SK-N-SH treated with all-trans-retinoic acid at 6 μM for 48 hours (cell line): ENCODE measurements around the gene SYT3.

Experiments used
- ATAC-seq: fragments of 200-7000 bp; cut with Tn5 transposase; 3 replicates; pipeline ENCODE4 v1.9.1; 2020; ENCODE audit warnings: mild to moderate bottlenecking, moderate library complexity
- BACH2 ChIP-seq: fragments of 250-450 bp; sonication (Bioruptor Pico); IDR thresholded peaks from 2 replicates; pipeline ENCODE4 v1.9.0; 2021; ENCODE audit warnings: mild to moderate bottlenecking, borderline replicate concordance
- CREB5 ChIP-seq: fragments of 250-450 bp; sonication (Bioruptor Pico); IDR thresholded peaks from 2 replicates; pipeline ENCODE4 v1.5.1; 2020; ENCODE audit warnings: low read depth, mild to moderate bottlenecking, moderate library complexity
- CSRNP3 ChIP-seq: fragments of 250-450 bp; sonication (Bioruptor Pico); IDR thresholded peaks from 2 replicates; pipeline ENCODE4 v1.5.1; 2021; ENCODE audit warnings: mild to moderate bottlenecking, moderate library complexity
- ESRRG ChIP-seq: fragments of 250-450 bp; sonication (Bioruptor Pico); IDR thresholded peaks from 2 replicates; pipeline ENCODE4 v1.6.1; 2021; ENCODE audit warnings: mild to moderate bottlenecking
- GLIS3 ChIP-seq: fragments of 250-450 bp; sonication (Bioruptor Pico); IDR thresholded peaks from 2 replicates; pipeline ENCODE4 v1.5.0; 2020; ENCODE audit warnings: mild to moderate bottlenecking, moderate library complexity
- OSR1 ChIP-seq: fragments of 250-450 bp; sonication (Bioruptor Pico); IDR thresholded peaks from 2 replicates; pipeline ENCODE4 v1.8.0; 2022; ENCODE audit warnings: moderate library complexity, mild to moderate bottlenecking, inconsistent platforms
- POU6F1 ChIP-seq: fragments of 250-450 bp; sonication (Bioruptor Pico); IDR thresholded peaks from 2 replicates; pipeline ENCODE4 v1.8.0; 2021; ENCODE audit warnings: low read depth, mild to moderate bottlenecking, moderate library complexity, borderline replicate concordance
- PPARA ChIP-seq: fragments of 250-450 bp; sonication (Bioruptor Pico); IDR thresholded peaks from 2 replicates; pipeline ENCODE4 v1.5.0; 2020; ENCODE audit warnings: mild to moderate bottlenecking, borderline replicate concordance
- RARB ChIP-seq: fragments of 250-450 bp; sonication (Bioruptor Pico); IDR thresholded peaks from 2 replicates; pipeline ENCODE4 v1.8.0; 2021; ENCODE audit warnings: mild to moderate bottlenecking, moderate library complexity
- SNAI2 ChIP-seq: fragments of 250-450 bp; sonication (Bioruptor Pico); IDR thresholded peaks from 2 replicates; pipeline ENCODE4 v1.5.0; 2020; ENCODE audit warnings: mild to moderate bottlenecking, moderate library complexity
- TCF4 ChIP-seq: fragments of 250-450 bp; sonication (Bioruptor Pico); IDR thresholded peaks from 2 replicates; pipeline ENCODE4 v1.8.0; 2021; ENCODE audit warnings: mild to moderate bottlenecking, moderate library complexity, borderline replicate concordance
- TOX ChIP-seq: fragments of 250-450 bp; sonication (Bioruptor Pico); IDR thresholded peaks from 2 replicates; pipeline ENCODE4 v1.8.0; 2021; ENCODE audit warnings: mild to moderate bottlenecking, moderate library complexity, borderline replicate concordance
- ZFP3 ChIP-seq: fragments of 250-450 bp; sonication (Bioruptor Pico); IDR thresholded peaks from 2 replicates; pipeline ENCODE4 v1.5.0; 2020; ENCODE audit warnings: mild to moderate bottlenecking, moderate library complexity
- ZFP30 ChIP-seq: fragments of 450-650 bp; formaldehyde crosslinking; IDR thresholded peaks from 2 replicates; pipeline ENCODE4 v1.5.0; 2022; ENCODE audit warnings: mild to moderate bottlenecking, moderate library complexity
- ZNF565 ChIP-seq: fragments of 450-650 bp; formaldehyde crosslinking; conservative IDR thresholded peaks from 2 replicates; pipeline ENCODE4 v1.5.0; 2020; ENCODE audit warnings: low read depth, mild to moderate bottlenecking, moderate library complexity
- ZNF70 ChIP-seq: fragments of 450-650 bp; formaldehyde crosslinking; IDR thresholded peaks from 2 replicates; pipeline ENCODE4 v1.5.0; 2020; ENCODE audit warnings: mild to moderate bottlenecking, moderate library complexity
- ZNF8 ChIP-seq: fragments of 450-650 bp; formaldehyde crosslinking; IDR thresholded peaks from 2 replicates; pipeline ENCODE4 v1.5.0; 2020; ENCODE audit warnings: mild to moderate bottlenecking, moderate library complexity

The SYT3 gene

GRCh38 chr19:50606059-50606836 lies 33.4 kb downstream of the SYT3 start:
- peak; percentile 87 for ATAC-seq
- TF ChIP-seq SNAI2 (CRISPR knock-in tag): peak; percentile 54; the same call in 1 of the 2 replicates

GRCh38 chr19:50604264-50605073 lies 35.2 kb downstream of the SYT3 start:
- ATAC-seq: peak; percentile 60

GRCh38 chr19:50602935-50603334 lies 36.7 kb downstream of the SYT3 start:
- ATAC-seq: no peak
- TF ChIP-seq PPARA (CRISPR knock-in tag): no peak
- no peak for TF ChIP-seq ZNF8
- TF ChIP-seq ZNF565: no peak
- no peak for TF ChIP-seq CREB5 (CRISPR knock-in tag)
- TF ChIP-seq ZNF70: no peak
- no peak for TF ChIP-seq OSR1 (CRISPR knock-in tag)
- TF ChIP-seq TOX (CRISPR knock-in tag): no peak
- TF ChIP-seq ZFP30 (CRISPR knock-in tag): no peak

GRCh38 chr19:50602496-50602895 lies 37.2 kb downstream of the SYT3 start:
- no peak for TF ChIP-seq ESRRG (CRISPR knock-in tag)
- ATAC-seq: no peak

- TF ChIP-seq PPARA (CRISPR knock-in tag) (no peak), RARB (CRISPR knock-in tag) (no peak), OSR1 (CRISPR knock-in tag) (no peak), ZFP3 (CRISPR knock-in tag) (no peak), ZNF70 (no peak)
- ATAC-seq: no peak
Observed at GRCh38 chr19:50602089-50602422, 37.6 kb downstream of the SYT3 start.

- TF ChIP-seq OSR1 (CRISPR knock-in tag): no peak
- no peak for TF ChIP-seq ESRRG (CRISPR knock-in tag)
- no peak for TF ChIP-seq BACH2 (CRISPR knock-in tag)
- no peak for TF ChIP-seq PPARA (CRISPR knock-in tag)
- no peak for TF ChIP-seq GLIS3 (CRISPR knock-in tag)
- no peak for TF ChIP-seq ZFP30 (CRISPR knock-in tag)
- TF ChIP-seq TCF4 (CRISPR knock-in tag): no peak
- TF ChIP-seq POU6F1 (CRISPR knock-in tag): no peak
- ATAC-seq: no peak
Observed at GRCh38 chr19:50601407-50602088, 38.1 kb downstream of the SYT3 start.

- TF ChIP-seq CSRNP3 (CRISPR knock-in tag) (no peak), GLIS3 (CRISPR knock-in tag) (no peak)
- ATAC-seq: no peak
Observed at GRCh38 chr19:50599427-50599826, 40.3 kb downstream of the SYT3 start.
